ENCODE results near the gene PRM2.

Gene PRM2, protein sequence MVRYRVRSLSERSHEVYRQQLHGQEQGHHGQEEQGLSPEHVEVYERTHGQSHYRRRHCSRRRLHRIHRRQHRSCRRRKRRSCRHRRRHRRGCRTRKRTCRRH

DNA sequence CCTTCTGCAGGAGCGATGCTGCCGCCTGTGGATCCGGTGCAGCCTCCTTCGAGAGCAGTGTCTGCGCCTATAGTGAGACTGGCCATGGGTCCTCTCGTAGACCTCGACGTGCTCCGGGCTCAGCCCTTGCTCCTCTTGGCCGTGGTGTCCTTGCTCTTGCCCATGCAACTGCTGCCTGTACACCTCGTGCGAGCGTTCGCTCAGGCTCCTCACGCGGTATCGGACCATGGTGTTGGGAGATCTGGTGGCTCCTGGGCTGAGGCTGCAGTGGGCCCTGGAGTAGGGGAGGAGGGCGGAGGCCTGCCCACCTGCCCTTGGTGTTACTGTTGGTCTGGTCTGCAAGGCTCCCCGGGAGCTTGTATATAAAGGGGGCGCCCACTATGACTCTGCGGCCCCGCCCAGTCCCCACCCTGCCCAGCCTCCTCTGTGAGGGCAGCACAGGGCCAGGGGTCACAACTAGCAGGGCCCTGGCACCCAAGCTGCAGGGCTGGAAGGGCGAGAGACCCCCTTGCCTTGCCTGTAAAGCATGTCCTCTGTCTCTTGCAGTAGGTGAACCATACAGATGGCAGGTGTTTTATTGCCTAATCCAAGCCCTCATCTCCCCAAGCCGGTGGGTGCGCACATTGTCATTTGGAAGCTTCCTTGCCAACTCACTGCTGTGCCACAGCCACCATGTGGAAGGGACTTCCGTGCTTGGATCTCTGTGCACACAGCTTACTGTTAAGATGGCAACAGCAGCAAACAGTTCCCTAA lies at the start of gene PRM2:
Gene PRM2 (minus strand): TSS at position 338 of the 753 bp plus-strand sequence. CDS start 110 bp downstream, at position 228.
- DNase-seq (ENCODE audit: low spot score): no peak

DNA sequence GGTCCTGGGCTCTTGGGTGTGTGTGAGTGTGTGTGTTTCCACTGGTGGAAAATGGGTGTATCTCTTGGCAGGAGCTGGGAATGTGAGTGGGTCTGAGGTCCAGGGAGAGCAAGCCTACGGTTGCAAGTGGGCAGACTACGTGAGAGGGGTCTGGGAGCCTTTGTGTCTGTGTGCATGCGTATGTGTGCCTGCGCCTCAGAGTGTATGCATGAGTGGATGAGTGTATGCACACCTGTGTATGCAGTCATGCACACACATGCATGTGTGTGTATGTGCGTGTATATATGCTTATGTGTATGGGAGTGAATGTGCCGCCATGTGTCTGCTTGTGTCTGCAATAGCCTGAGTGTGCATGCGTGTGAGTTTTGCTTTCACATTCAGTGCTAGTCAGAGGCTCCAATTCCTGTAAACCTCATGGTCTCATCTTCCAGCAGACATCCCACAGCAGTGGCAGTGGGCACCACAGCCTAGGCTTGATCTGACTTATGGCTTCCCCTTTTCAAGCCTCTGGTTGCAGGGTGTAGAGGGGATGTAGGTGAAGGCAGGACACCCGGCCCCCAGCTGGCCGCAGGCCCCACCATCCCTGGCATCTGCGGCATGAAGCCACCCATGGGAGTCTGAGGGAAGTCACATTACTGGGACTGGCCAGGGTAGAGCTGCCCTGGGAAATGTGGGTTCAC lies 49.3 kb upstream of the PRM2 start:
- peak; percentile 63 for DNase-seq (ENCODE audit: low spot score)

DNA sequence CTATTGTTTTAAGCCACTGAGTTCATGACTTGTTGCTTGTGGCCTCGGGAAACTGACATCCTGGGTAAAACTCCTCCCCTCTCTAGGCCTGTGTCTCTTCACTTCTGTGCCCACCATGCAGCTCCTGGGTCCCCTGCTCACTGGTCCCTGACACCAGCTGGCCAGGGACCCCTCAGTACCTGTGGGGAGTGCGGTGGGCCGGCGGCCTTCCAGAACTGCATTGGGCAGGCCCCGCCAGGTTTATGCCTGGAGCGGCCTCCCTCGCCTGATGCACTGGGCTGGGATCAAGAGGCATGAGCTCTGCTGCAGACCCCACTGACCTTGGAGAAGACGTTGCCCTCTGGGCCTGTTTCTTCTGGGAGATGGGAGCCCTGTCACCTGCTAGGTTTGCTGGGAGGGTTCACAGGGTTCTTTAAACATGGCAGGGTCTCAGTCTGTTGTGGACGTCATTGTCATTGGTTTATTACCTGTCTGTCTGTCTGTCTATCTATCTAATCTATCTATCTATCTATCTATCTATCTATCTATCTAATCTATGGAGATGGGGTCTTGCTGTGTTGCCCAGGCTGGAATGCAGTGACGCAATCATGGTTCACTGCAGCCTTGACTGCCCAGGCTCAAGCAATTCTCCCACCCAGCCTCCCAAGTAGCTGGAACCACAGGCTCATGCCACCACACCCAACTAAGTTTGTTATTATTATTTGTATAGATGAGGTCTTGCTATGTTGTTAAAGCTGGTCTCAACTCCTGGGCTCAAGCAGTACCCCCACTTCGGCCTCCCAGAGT lies 47.5 kb upstream of the PRM2 start:
- no peak for DNase-seq (ENCODE audit: low spot score)

DNA sequence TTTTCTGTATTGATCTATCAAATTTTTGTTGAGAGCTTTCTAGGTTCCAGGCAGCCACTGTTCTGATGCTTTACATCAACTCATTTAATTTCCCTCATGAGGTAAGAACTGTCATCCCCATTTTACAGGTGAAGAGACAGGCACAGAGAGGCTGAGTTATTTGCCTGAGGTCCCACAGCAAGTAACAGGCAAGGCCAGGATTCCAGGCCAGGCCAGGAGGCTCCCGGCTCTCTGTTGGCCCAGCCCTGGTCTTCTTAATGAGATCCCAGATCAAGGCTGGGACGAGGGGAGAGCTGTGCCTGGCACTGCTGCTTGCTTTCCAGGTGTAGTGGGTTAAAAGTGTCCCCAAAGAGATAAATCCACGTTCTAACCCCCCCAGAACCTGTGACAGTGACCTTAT lies 46.5 kb upstream of the PRM2 start:
- DNase-seq (ENCODE audit: low spot score): no peak

DNA sequence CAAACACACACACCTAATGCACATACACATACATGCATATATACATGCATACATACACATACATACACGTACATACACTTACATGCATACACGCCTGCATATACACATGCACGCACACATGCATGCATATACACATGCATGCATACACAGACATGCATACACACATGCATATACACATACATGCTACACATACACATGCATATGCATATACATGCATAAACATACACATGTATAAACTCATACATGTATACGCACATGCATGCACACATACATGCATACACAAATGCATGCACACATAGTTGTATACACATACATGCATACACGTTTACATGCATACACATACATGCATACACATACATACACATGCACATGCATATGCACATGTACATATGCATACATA lies 45.4 kb upstream of the PRM2 start:
- no peak for DNase-seq (ENCODE audit: low spot score)

DNA sequence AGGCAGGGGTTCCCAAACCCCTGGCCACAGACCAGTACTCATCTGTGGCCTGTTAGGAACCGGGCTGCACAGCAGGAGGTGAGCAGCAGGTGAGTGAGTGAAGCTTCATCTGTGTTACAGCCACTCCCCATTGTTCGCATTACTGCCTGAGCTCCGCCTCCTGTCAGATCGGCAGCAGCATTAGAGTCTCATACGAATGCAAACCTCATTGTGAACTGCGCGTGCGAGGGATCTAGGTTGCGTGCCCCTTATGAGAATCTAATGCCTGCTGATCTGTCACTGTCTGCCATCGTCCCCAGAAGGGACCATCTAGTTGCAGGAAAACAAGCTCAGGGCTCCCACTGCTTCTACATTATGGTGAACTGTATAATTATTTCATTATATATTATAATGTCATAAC lies 43.9 kb upstream of the PRM2 start:
- no peak for DNase-seq (ENCODE audit: low spot score)

DNA sequence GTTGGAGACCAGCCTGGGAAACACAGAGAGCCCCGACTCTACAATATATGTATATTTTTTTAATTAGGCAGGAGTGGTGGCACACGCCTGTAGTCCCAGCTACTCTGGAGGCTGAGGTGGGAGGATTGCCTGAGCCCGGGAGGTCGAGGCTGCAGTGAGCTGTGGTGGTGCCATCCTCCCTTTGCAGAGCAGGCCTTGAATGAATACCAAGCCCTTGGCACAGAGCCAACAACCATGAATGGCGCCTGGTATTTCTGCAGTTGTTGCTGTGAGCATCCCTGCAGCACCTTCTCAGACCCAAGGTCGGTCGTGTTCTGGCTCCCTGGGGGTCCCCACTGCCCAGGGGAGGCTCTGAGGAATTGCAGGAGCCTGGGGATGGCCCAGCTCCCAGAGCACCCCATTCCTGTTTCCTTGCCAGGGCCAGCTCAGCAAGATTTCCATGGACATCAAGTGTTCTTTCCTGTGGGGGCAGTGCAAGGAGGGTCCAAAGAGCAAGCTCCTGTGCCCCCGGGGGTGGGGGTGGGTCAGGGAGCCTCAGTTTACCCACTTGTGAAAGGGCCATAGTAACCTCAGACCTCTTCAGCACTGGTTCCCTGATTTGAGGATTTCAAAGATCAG lies 43.4 kb upstream of the PRM2 start:
- no peak for DNase-seq (ENCODE audit: low spot score)

DNA sequence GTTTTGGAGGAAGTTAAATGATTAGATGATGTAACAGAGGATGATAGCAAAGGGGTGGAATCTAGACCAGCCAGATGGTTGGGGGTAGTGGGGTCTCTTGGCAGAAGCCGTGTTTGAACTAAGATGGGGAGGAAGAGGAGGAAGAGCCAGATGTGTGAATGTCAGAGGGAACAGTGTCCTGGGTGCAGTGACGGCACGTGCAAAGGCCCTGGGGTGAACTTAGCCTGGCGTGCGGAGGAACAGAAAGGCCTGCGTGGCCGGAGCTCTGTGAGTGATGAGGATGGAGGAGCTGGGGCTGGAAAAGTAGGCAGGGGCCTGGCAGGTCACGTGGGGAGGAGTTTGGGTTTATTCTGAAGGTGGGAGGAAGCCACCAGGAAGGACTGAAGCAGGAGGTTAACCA lies 42.5 kb upstream of the PRM2 start:
- DNase-seq (ENCODE audit: low spot score): no peak

DNA sequence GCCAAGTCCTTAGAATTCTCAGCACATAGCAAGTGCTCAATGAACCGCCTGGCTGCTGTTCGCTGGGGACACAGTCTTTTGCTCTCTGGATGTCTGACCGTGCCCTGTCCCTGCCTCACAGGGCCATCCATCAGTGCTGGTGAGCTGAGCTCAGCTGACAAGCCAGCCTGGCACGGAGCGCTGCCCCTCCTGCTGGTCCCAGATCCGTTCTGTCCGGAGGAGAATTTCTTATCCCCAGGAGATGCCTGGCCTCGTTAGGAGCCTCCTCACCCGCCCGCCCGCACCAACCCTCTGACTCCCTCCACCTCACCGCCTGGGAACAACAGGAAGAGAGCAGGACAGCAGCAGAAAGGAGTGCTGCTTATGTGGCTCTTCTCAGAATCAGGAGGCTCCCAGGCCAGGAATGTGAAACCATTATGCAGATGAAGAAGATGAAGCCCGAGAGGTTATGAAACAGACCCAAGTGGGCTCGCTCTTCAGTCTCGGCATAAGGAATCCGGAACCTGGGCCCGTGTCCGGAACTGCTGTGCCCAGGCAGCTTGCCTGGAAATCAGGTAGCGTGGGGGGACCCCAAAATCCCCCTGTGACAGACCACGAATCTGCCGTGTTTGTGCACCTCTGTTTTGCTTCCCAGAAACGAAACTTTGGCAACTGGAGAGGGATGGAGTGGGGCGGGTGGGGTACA lies 40.2 kb upstream of the PRM2 start:
- no peak for DNase-seq (ENCODE audit: low spot score)

DNA sequence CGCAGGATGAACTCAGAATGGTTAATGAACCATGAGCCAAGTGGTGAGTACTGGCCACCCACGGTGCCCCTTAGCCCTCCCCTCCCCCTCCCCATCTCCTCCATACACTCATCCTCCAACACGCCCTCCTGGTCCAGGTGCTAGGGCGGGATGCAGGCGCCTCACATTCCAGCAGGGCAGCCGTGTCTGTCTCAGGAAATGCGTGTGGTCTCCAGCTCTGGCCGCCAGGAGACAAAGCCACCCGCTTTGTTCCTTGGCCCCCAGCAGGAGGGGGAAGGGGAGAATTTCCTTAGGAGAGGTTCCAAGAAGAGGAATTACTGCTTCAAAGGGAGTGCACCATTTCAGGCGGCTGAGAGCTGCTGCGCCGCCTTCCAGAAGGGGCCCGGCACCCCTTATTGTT lies 39.2 kb upstream of the PRM2 start:
- no peak for DNase-seq (ENCODE audit: low spot score)

DNA sequence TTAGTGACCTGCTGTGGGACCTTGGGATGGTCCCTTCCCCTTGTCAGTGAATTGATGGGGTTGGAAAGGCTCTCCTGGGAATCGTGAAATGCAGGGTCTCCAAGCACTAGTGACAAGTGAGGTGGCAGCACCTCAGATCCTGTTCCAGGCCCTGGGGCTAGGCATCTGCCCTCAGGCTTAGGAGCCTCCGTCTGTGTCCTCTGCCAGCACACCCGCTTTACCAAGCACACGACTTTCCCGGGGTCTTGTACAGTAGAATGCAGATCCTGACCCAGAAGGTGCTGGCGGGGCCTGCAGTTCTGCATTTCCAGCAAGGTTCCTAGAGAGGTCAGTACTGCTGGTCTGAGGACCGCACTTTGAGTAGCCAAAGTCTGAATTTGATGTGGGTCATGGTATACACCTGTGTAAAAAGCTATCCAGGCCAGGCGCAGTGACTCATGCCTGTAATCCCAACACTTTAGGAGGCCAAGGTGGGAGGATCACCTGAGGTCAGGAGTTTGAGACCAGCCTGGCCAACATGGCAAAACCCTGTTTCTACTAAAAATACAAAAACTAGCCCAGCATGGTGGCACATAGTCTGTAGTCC lies 38.1 kb upstream of the PRM2 start:
- DNase-seq (ENCODE audit: low spot score): no peak

DNA sequence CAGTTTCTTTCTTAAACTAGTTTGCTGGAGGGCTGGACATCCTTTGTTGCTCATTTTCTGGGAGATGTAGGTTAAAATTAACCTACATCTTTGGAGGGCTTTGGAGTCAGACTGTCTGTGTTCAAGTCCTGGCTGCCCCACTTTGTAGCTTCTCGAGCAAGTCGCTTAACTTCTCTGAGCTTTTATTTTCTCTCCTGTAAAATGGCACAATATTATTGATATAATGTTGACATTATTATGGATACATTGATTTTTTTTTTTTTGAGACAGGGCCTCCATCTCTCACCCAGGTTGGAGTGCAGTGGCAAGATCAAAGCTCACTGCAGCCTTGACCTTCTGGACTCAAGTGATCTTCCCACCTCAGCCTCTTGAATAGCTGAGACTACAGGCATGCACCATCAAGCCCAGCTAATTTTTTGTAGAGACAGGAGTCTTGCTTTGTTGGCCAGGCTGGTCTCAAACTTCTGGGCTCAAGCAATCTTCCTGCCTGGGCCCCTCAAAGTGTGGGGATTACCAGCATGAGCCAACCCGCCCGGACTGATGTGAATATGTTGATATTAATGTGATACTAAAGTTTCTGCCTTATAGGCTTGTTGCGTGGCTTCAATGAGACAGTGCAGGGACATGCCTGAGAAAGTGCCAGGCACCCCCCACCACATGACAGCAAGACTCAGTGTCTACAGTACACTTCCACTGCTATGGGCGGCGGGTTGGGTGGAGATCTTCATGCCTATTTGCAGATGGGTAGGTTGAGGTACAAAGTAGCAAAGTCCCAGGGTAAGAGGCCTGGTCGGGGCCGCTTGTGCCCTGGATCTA lies 37.4 kb upstream of the PRM2 start:
- no peak for DNase-seq (ENCODE audit: low spot score)

DNA sequence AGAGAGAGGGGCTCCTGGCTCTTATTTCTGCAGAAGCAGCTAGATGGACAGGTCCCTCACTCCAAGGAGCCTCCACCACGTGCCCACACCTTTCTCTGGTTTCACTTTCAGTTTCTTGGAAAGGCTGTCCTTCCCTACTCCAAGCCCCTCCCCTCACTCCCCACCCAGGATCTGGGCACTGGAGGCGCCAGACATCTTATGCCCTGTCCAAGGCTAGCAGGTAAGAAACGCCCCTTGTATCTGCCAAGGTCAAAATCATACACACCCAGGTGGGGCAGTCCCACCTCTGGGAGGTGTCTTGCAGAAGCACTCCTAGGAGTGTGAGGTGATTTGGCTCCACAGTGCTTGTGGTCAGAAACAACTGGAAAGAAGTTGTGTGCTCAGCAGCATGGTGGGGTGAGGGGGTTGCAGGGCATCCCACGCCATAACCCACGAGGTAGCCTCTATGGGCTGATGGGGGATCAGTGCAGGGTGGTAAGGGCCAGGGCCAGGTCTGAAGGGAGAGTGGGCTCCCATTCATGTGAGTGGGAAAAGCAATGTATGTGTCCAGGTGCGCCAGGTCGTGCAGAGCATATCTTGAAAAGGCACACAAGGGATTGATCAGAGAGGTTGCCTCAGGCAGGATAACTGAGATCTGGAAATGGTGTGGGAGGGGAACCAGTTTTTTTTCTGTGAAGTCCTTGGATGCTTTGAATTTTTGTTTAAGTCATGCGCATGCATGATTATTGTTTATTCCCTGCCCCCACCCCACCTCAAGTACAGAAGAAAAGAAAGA lies 36.6 kb upstream of the PRM2 start:
- DNase-seq (ENCODE audit: low spot score): peak; percentile 25

DNA sequence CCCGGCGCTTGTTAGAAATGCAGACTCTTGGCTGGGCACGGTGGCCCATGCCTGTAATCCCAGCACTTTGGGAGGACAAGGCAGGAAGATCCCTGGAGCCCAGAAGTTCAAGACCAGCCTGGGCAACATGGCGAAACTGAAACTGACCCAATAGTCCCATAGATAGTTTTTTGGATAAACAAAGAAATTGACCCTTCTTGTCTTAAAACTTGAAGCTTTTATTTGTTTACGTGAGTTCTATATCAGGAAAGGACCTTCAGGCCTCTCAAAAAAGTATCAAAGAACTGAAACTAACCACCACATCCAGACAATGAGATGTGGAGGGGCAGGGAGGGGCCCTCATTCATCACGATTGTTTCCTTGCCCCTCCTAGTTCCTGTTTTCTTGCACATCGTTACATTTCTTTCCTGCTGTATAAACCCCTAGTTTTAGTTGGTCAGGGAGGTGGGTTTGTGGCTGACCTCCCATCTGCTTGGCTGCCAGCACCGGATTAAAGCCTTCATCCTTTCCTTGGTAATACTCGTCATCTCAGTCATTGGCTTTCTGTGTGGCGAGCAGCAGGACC lies 34.8 kb upstream of the PRM2 start:
- DNase-seq (ENCODE audit: low spot score): peak; percentile 52

DNA sequence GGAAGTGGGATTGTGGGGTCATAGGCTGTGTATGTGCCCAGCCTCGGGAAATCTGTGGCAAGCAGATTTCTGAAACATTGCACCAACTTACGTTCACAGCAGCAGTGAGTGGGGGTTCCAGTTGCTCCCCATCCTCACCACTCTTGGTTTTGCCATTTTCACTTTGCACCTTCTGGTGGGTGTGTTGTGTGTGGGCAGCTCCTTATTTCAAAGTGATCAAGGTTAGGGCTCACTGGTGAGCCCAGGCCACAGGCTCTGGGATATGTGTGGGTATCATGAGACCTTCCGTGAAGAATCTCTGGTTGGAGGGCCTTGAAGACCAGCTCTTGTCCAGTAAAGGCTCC lies 34.3 kb upstream of the PRM2 start:
- no peak for DNase-seq (ENCODE audit: low spot score)

DNA sequence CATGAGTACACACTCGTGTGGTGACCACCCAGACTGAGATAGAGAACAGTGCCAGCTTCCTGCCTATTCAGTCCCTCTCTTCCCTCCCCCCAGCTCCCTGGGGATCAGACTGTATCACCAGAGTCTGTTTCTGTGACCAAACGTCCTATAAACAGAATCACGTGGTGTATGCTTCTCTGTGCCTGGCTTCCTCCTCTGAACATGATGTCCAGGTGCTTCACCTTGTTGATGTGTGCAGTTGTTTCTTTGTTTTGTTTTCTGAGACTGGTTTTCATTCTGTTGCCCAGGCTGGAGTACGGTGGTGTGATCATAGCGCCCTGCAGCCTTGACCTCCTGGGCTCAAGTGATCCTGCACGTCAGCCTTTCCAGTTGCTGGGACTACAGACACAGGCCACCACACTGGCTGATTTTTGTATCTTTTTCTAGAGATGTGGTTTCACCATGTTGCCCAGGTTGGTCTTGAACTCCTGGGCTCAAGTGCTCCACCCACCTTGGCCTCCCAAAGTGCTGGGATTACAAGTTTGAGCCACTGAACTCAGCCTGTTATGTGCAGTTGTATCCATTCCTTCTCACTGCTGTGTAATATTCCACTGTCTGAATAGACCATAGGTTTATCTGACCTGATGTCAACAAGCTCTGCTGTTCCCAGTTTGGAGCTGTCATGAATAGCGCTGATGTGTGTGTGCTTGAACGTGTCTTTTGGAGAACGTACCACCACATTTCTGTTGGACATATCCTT lies 33.8 kb upstream of the PRM2 start:
- DNase-seq (ENCODE audit: low spot score): no peak

DNA sequence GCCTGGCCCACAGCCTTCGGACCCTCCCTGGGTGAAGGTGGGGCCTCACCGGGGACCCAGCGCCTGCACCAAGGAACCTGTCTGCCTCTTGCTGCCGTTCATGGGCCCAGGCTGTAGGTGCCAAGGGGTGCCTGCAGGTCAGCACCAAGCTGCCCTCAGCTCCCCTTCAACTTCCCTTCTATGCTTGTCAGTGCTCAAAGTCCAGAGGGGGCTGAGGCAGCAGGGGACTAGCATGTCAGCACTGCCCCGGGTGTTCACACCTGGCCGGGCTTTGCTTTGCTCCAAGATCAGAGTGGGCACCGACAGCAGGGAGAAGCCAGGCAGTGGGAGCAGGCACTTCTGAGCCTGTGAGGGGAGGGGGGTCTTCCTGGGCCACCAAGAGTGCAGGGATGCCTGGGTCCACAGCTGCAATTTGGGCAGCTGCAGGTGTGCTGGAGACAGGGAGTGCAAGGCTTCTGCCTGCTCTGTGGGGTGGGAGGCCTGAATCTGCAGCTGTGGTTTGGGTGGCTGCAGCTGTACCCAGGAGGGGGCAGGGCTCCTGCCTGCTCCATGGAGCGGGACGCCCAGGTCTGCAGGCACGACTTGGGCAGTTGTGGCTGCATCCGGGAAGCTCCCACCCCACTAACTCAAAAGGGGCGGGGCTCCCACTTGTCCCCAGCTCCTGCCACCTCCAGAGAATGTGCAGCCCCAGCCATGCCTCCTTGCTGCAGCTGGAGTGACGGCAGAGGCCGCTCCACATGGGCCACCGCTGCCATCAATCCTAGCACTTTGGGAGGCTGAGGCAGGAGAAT lies 32.4 kb upstream of the PRM2 start:
- no peak for DNase-seq (ENCODE audit: low spot score)
